ENCODE data around the gene CTU1.

CTU1 gene

DNA sequence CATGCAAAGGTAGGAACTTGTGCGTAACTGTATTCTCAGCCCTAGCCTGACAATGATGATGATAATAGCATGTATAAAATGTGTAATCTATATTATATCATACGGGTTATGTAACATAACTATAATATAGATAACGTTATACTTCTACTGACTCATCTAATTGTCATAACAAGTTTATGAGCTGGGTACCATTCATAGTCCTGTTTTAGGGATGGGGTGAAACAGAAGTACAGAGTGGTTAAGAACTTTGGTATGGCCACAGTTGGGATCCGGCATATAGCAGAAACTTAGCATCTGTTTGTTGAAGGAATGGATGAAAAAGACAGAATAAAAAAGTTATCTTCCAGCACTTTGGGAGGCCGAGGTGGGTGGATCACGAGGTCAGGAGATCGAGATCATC lies 5.2 kb downstream of the CTU1 start:
- TF ChIP-seq ZFX (IDR thresholded peaks at IDR 0.05; ENCODE audit: borderline replicate concordance) (no peak), CTCF (IDR thresholded peaks at IDR 0.05) (no peak)

DNA sequence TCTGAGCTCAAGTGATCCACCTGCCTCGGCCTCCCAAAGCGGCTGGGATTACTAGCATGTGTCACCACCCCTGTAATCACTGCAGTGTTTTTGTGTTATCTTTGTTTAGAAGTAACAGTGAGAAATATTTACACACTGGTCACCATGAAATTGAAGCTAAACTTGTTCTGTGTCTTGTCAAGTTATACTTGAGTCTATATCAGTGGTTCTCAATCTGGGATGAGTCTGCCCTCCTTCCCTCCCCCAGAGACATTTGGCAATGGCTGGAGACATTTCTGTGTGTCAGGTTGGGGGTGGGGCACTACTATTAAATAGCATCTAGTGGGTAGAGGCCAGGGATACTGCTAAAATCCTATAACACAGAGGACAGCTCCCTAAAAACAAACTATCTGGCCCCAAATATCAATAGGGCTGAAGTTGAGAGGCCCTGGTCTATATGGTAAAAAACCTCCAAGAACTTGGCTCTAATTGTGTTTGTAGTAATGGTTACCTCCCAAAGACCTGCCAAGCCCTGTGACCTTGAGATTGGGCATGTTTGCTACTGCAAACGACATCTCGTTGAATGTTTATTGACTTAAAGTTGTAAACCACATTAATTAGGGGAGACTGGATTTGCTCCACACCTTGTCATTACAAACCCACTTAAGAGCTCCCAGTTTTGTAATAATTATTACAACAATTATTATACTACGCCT lies 6.9 kb downstream of the CTU1 start:
- H3K27ac ChIP-seq = no peak overlapping the region
- TF ChIP-seq CTCF (IDR thresholded peaks at IDR 0.05) (no peak), ZFX (IDR thresholded peaks at IDR 0.05; ENCODE audit: borderline replicate concordance) (no peak)

More for the DNA sequence above, 5.2 kb downstream of the CTU1 start:
- H3K27ac ChIP-seq = no peak overlapping the region

- H3K27ac ChIP-seq = no peak overlapping the region
- TF ChIP-seq ZFX (IDR thresholded peaks at IDR 0.05; ENCODE audit: borderline replicate concordance) = no peak
- no peak for TF ChIP-seq CTCF (IDR thresholded peaks at IDR 0.05)
Measured at GRCh38 chr19:51100601-51101000, 7.6 kb downstream of the CTU1 start.

GRCh38 chr19:51099047-51099382 lies 9.2 kb downstream of the CTU1 start:
- H3K27ac ChIP-seq = no peak overlapping the region
- TF ChIP-seq CTCF (IDR thresholded peaks at IDR 0.05) = no peak
- TF ChIP-seq ZFX (IDR thresholded peaks at IDR 0.05; ENCODE audit: borderline replicate concordance) = no peak

GRCh38 chr19:51098365-51099046 lies 9.7 kb downstream of the CTU1 start:
- no peak for TF ChIP-seq CTCF (IDR thresholded peaks at IDR 0.05)
- TF ChIP-seq ZFX (IDR thresholded peaks at IDR 0.05; ENCODE audit: borderline replicate concordance) = no peak
- no peak overlapping the region for H3K27ac ChIP-seq

- no peak overlapping the region for H3K27ac ChIP-seq
- TF ChIP-seq ZFX (IDR thresholded peaks at IDR 0.05; ENCODE audit: borderline replicate concordance) (no peak), CTCF (IDR thresholded peaks at IDR 0.05) (no peak)
Measured at GRCh38 chr19:51097796-51098195, 10.4 kb downstream of the CTU1 start.

DNA sequence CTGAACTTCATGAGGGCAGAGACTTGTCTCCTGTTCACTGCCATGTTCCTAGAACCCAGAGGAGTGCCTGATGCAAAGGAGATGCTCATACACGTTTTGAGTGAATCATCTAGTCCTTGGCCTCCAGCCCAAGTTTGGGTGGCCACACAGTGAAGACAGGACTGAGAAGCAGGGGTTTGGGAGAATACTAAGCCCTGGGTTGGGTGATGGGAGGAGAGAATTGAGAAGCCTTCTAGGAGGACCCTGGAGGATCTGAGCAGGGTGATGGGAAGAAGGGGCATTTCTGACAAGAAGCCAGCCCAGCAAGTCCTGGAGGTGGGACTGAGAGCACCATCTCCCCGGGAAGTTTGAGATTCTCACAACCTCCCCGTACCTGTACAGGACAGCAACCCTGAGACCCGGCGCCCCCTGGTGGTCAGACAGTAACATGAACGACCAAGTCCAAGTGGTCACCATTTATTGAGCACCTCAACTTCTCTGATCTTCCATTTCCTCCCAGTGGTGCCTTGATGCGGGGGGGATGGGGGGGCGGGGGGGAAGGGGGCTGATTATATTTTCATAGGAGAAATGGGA lies 11.0 kb downstream of the CTU1 start:
- TF ChIP-seq CTCF (IDR thresholded peaks at IDR 0.05) (peak; percentile 77), ZFX (IDR thresholded peaks at IDR 0.05; ENCODE audit: borderline replicate concordance) (no peak)
- no peak overlapping the region for H3K27ac ChIP-seq
